ENCODE measurements around the gene ESPNL.

The ESPNL gene

GRCh38 chr2:238060096-238060541 lies 40.0 kb upstream of the ESPNL start:
- H3K27ac ChIP-seq, result peak overlapping the region; percentile 85 to 90
- H3K9me3 ChIP-seq, result no peaks in the 10 kb centered on the region
- H3K4me1 ChIP-seq, result peaks cover 0 to 17% (median 10%) of the 10 kb centered on the region in 4 donors
- no peaks in the 10 kb centered on the region for H3K27me3 ChIP-seq
- H3K36me3 ChIP-seq, result peaks cover 0 to 11% (median 6%) of the 10 kb centered on the region in 3 donors
- intact Hi-C loops (cut with DNase I; ENCODE audit: low total_unique reads), result loop anchor here (5.0 to 10.0 kb wide), 2 partner anchors 72 to 205 kb away; partner anchors contain the start of gene RAMP1
- H3K4me3 ChIP-seq, result peak overlapping the region; percentile 69 to 89
- DNase-seq, result no peak
- no peak for TF ChIP-seq CTCF (IDR thresholded peaks at IDR 0.05)

GRCh38 chr2:238060542-238061314 lies 39.4 kb upstream of the ESPNL start, which contains the start of gene SCLY:
SCLY (plus strand) TSS chr2:238061001; CDS start chr2:238061055, 54 bp downstream.
- intact Hi-C loops (cut with DNase I; ENCODE audit: low total_unique reads), result loop anchor here (5.0 to 10.0 kb wide), 2 partner anchors 72 to 206 kb away; partner anchors contain the start of gene RAMP1
- no peaks in the 10 kb centered on the region for H3K27me3 ChIP-seq
- peaks cover 0 to 17% (median 10%) of the 10 kb centered on the region in 4 donors for H3K4me1 ChIP-seq
- peak within 1 kb of the TSS; percentile 69 to 89 for H3K4me3 ChIP-seq
- no peak for TF ChIP-seq CTCF (IDR thresholded peaks at IDR 0.05)
- peaks cover 0 to 17% (median 8%) of the 10 kb centered on the region in 3 donors for H3K36me3 ChIP-seq
- DNase-seq, result peak; percentile 95 to 99
- H3K27ac ChIP-seq, result peak within 1 kb of the TSS; percentile 85 to 90
- H3K9me3 ChIP-seq, result no peaks in the 10 kb centered on the region

- peak overlapping the region; percentile 69 to 89 for H3K4me3 ChIP-seq
- intact Hi-C loops (cut with DNase I; ENCODE audit: low total_unique reads), result loop anchor here (5.0 to 10.0 kb wide), 2 partner anchors 71 to 207 kb away; partner anchors contain the start of gene RAMP1
- TF ChIP-seq CTCF (IDR thresholded peaks at IDR 0.05), result no peak
- peak overlapping the region; percentile 72 to 90 for H3K27ac ChIP-seq
- peaks cover 0 to 17% (median 10%) of the 10 kb centered on the region in 4 donors for H3K4me1 ChIP-seq
- peaks cover 0 to 25% (median 16%) of the 10 kb centered on the region in 3 donors for H3K36me3 ChIP-seq
- no peaks in the 10 kb centered on the region for H3K27me3 ChIP-seq
- peak in 1 of 2 donors; percentile 23 for DNase-seq
- no peaks in the 10 kb centered on the region for H3K9me3 ChIP-seq
Observed at GRCh38 chr2:238061315-238062202, 38.6 kb upstream of the ESPNL start.

GRCh38 chr2:238063414-238064189 lies 36.5 kb upstream of the ESPNL start:
- Histone ChIP-seq H3K9me3 (no peaks in the 10 kb centered on the region), H3K36me3 (peaks cover 4 to 40% (median 25%) of the 10 kb centered on the region in 3 donors), H3K27ac (no peak overlapping the region), H3K4me1 (peaks cover 0 to 17% (median 10%) of the 10 kb centered on the region in 4 donors), H3K4me3 (no peak overlapping the region), H3K27me3 (no peaks in the 10 kb centered on the region)
- no peak for TF ChIP-seq CTCF (IDR thresholded peaks at IDR 0.05)
- intact Hi-C loops (cut with DNase I; ENCODE audit: low total_unique reads), result loop anchor here (5.0 to 10.0 kb wide), 2 partner anchors 69 to 209 kb away; partner anchors contain the start of gene RAMP1
- no peak for DNase-seq
